ENCODE measurements around the gene PEDS1.
"Not testable (repeated sequence)": the region's sequence is repeated elsewhere in the genome, so short reads cannot be mapped to it uniquely, and the experiment has no call there.

Gene PEDS1

DNA sequence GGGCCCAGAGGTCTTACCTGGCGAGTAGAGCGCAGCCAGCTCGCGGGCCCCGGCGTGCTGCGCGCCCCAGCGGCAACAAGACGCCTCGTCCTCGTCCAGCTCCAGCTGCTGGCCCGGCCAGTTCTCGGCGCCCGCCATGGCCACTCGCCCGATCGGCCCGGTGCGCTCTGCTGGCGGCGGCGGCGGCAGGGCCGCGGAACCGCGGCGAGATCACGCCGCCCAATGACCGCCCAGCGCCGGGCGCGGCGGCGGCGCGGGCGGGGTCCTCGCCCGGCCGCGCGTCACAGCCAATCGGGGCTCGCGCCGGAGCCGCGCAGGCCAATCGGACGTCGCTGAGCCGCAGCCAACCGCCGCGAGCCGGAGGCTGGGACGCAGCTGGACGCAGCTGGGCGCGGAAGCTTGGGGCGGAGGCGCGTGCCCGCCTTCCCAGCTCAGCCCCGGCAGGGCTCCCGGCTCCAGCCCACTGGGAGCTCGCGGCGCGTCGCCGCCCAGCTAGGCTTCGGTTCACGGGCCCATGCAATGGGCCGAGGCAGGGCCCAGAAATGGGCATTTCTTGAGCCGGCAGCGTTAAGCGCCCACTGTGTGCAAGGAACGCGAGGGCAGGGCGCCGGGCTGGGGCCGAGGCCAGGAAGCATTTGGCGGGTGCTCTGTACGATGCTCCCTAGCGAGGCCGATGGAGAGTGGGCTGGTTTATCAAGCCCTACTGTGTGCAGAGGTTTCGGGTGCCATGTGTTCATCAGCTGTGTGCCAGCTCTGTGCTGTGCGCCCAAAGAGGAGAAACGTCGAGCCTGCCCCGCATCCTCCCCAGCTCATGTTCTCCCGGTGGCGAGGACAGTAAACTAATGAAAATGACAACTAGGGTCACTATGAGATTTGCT, at the start of gene PEDS1:
Gene PEDS1 (minus strand): TSS at position 224 of the 878 bp plus-strand sequence. CDS start 86 bp downstream, at position 138.
- in situ Hi-C loops (cut with HindIII; ENCODE audit: low pct_ligation_motif_present, low pct_unique_long_range_greater_than_20kb, low sequenced_read_pairs) = no loop called here
- DNase-seq = peak; percentile 86

DNA sequence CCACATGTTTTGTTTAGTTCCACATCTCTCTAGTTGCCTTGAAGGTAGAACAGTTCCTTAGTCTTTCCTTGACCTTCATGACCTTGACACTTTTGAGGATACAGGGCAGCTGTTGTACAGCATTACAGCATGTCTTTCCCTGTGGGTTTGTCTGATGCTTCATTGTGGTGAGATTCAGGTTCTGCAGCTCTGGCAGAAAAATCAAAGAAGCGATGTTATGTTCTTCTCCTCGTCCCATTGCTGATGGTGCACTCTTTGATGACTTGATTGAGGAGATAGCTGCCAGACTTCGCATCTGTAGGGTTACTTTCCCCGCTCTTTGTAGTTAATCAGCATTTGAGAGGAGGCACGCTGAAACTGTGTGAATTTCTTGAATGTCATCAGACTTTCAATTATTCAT, 49.2 kb upstream of the PEDS1 start:
- DNase-seq = no peak
- in situ Hi-C loops (cut with HindIII; ENCODE audit: low pct_ligation_motif_present, low pct_unique_long_range_greater_than_20kb, low sequenced_read_pairs) = no loop called here

DNA sequence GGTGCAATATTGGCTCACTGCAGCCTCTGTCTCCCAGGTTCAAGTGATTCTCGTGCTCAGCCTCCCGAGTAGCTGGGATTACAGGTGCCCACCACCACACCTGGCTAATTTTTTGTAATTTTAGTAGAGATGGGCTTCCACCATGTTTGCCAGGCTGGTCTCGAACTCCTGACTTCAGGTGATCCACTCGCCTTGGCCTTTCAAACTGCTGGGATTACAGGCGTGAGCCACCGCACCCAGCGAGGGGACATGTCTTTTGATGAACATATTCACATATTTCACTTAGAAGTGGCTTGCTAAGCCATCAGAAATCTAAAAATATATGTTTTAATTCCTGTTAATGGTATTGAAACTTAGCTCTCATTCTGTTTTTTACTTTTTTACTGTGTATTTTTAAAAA, 48.2 kb upstream of the PEDS1 start:
- in situ Hi-C loops (cut with HindIII; ENCODE audit: low pct_ligation_motif_present, low pct_unique_long_range_greater_than_20kb, low sequenced_read_pairs); DNase-seq: not testable (repeated sequence)

GRCh38 chr20:50200482-50201104, 47.1 kb upstream of the PEDS1 start:
- DNase-seq = no peak
- in situ Hi-C loops (cut with HindIII; ENCODE audit: low pct_ligation_motif_present, low pct_unique_long_range_greater_than_20kb, low sequenced_read_pairs) = no loop called here

DNA sequence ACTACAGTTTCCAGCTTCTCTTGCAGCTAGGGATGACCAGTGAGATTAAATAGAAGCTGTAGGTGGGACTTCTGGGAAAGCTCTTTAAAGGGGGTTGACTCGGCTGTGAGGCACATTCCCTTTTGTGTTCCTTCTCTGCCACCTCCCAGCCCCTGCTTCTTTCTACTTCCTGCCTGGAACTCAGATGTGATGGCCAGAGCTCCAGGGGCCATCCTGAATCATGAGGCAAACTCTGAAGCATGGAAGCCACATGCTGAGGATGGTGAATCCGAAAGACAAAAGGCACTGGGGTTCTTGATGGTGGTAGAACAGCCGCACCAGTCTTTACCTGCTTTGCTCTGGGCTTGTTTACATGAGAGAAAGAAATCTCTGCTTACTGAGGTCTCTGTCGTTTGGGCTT, 46.2 kb upstream of the PEDS1 start:
- in situ Hi-C loops (cut with HindIII; ENCODE audit: low pct_ligation_motif_present, low pct_unique_long_range_greater_than_20kb, low sequenced_read_pairs) = no loop called here
- no peak for DNase-seq

DNA sequence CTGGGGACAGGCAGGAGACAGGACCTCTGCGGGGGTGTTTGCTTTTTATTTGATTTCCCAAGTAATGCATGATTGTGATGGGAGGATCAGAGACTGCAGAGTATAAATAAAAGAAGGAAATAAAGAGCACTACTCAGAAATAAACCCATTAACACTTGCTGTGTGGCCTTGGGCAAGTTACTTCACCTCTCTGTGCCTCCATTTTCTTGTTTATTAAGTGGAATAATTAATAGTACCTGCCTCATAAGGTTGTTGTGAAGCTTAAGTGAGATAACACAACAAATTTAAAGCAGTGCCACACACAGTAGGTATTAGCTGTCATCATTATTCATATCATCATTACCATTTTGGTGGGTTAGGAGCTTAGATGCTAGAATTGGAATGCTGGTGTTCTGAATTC, 45.2 kb upstream of the PEDS1 start:
- DNase-seq = no peak
- in situ Hi-C loops (cut with HindIII; ENCODE audit: low pct_ligation_motif_present, low pct_unique_long_range_greater_than_20kb, low sequenced_read_pairs) = no loop called here

GRCh38 chr20:50198180-50198666, 44.7 kb upstream of the PEDS1 start:
- DNase-seq = no peak
- in situ Hi-C loops (cut with HindIII; ENCODE audit: low pct_ligation_motif_present, low pct_unique_long_range_greater_than_20kb, low sequenced_read_pairs) = no loop called here

- no peak for DNase-seq
- in situ Hi-C loops (cut with HindIII; ENCODE audit: low pct_ligation_motif_present, low pct_unique_long_range_greater_than_20kb, low sequenced_read_pairs) = no loop called here
Observed at GRCh38 chr20:50197463-50198179, 44.1 kb upstream of the PEDS1 start.

- no peak for DNase-seq
- in situ Hi-C loops (cut with HindIII; ENCODE audit: low pct_ligation_motif_present, low pct_unique_long_range_greater_than_20kb, low sequenced_read_pairs) = no loop called here
Observed at GRCh38 chr20:50196896-50197295, 43.4 kb upstream of the PEDS1 start.

DNA sequence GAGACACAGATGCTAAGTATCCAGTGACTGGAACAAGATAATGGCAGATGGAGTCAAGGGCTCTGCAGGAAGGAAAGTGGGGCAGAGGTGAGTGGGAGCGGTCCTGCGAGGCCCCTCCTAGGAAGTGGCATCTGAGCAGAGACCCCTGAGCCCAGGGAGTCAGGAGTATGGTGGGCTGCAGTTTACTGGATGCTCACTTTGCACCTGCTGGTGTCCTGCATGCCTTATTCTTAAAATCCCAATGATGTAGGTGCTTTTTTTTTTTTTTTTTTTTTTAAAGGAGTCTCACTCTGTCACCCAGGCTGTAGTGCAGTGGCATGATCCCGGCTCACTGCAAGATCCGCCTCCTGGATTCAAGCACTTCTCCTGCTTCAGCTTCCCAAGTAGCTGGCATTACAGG, 42.7 kb upstream of the PEDS1 start:
- DNase-seq = no peak
- in situ Hi-C loops (cut with HindIII; ENCODE audit: low pct_ligation_motif_present, low pct_unique_long_range_greater_than_20kb, low sequenced_read_pairs) = no loop called here

- DNase-seq = no peak
- in situ Hi-C loops (cut with HindIII; ENCODE audit: low pct_ligation_motif_present, low pct_unique_long_range_greater_than_20kb, low sequenced_read_pairs) = no loop called here
Observed at GRCh38 chr20:50195524-50196120, 42.1 kb upstream of the PEDS1 start.

- DNase-seq = no peak
- in situ Hi-C loops (cut with HindIII; ENCODE audit: low pct_ligation_motif_present, low pct_unique_long_range_greater_than_20kb, low sequenced_read_pairs) = no loop called here
Observed at GRCh38 chr20:50194831-50195523, 41.5 kb upstream of the PEDS1 start.

DNA sequence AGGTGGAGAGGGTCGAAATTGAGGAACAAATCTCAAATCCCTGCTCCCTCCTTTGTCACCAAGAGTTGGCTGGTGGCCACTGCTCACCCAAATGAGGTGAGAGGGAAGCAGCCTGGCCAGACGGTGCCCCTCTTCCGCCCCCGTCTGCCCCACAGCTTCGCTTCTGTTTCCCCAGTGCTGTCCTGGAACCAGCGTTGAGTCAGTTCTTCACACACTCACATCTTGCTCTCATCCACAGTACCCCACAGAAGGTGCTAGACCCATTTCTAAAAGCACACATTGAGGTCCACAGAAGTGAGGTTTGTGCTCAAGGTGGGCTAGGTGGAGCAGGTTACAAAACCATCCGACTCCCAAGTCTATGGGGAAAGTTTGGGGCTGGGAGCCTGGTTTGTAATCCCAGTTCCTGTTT, 40.9 kb upstream of the PEDS1 start:
- in situ Hi-C loops (cut with HindIII; ENCODE audit: low pct_ligation_motif_present, low pct_unique_long_range_greater_than_20kb, low sequenced_read_pairs) = no loop called here
- no peak for DNase-seq

DNA sequence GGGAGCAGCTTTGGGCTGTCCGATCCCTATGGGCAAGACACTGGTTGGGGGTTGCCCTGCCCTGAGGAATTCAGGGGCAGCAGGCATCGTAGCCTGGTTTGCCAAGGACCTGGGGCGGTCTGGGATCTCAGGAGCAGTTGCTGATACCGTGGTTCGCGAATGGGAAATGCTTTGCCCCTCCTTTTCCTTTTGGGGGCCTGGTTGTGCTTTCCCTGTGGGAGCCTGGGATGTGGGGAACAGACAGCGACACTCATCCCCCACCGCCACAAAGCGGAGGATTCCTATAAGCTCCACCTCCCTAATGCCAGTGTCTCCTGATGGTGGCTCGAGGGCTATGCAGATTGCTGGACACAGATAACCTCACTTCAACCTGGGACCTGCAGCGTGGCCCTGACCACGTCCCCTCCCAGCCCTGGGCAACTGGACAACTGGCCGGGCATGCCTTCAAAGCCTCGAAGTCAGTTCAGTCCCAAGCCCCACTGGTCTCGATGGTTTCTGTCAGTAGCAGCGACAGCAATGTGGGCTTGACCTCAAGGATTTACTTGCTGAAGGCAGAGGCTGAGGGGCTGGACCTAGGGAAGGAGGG, 40.4 kb upstream of the PEDS1 start:
- DNase-seq = no peak
- in situ Hi-C loops (cut with HindIII; ENCODE audit: low pct_ligation_motif_present, low pct_unique_long_range_greater_than_20kb, low sequenced_read_pairs) = no loop called here

DNA sequence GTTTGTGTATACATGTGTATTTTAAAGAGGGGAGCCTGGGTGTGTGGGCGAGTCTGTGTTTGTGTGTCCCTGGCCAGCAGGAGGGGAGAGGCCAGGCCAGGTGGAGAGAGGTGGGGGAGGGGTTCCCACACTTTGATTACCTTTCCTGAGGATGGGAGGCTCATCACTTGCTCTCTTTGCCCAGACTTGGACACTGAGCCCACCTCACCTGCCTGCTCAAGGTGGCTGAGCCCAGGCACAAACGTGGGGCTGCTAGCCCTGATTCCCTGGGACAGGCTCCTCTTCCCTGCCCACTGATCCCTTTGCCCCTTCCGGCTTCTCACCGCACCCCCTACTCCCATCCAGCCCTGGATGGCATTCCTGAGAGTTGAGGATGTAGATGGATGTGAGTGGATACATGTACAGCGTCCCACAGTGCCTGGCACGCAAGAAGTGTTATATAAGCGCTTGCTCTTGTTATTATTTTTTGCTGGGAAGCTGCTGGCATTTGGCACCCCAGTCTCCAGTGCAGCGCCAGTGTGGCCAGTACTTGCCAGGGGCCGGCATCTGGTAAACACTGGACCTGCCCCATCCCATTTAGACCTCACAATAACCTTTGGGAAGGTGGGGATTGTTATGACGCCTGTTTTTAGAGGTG, 39.8 kb upstream of the PEDS1 start:
- in situ Hi-C loops (cut with HindIII; ENCODE audit: low pct_ligation_motif_present, low pct_unique_long_range_greater_than_20kb, low sequenced_read_pairs) = no loop called here

GRCh38 chr20:50192364-50193198, 39.1 kb upstream of the PEDS1 start:
- DNase-seq = peak; percentile 88
- in situ Hi-C loops (cut with HindIII; ENCODE audit: low pct_ligation_motif_present, low pct_unique_long_range_greater_than_20kb, low sequenced_read_pairs) = no loop called here

More for the DNA sequence above, 39.8 kb upstream of the PEDS1 start:
- DNase-seq = no peak
